T-helper 1 cell treated with Interleukin-12 subunit alpha and Interleukin-12 subunit beta and Interleukin-4 antibody, amounts not matched to agents 30 μg/mL and 1 μg/mL, for 36 hours (primary cell): Measurements from ENCODE around the gene GJA4.
"Not testable (repeated sequence)": the region's sequence is repeated elsewhere in the genome, so short reads cannot be mapped to it uniquely, and the experiment has no call there.

Experiments
- H3K27ac Mint-ChIP-seq: one replicate; pipeline ENCODE4 v1.8.0; 2021; ENCODE audit warnings: mild to moderate bottlenecking, mixed read lengths
- H3K27me3 Mint-ChIP-seq: one replicate; pipeline ENCODE4 v1.8.0; 2021; ENCODE audit warnings: low read depth, mixed read lengths
- H3K36me3 Mint-ChIP-seq: one replicate; pipeline ENCODE4 v1.8.0; 2021; ENCODE audit warnings: low read depth, mixed read lengths
- H3K4me1 Mint-ChIP-seq: one replicate; pipeline ENCODE4 v1.8.0; 2021; ENCODE audit warnings: low read depth, mixed read lengths
- H3K4me3 Mint-ChIP-seq: one replicate; pipeline ENCODE4 v1.8.0; 2021; ENCODE audit warnings: mild to moderate bottlenecking, moderate library complexity, mixed read lengths
- H3K9me3 Mint-ChIP-seq: one replicate; pipeline ENCODE4 v1.8.0; 2021; ENCODE audit warnings: mixed read lengths

The GJA4 gene

DNA sequence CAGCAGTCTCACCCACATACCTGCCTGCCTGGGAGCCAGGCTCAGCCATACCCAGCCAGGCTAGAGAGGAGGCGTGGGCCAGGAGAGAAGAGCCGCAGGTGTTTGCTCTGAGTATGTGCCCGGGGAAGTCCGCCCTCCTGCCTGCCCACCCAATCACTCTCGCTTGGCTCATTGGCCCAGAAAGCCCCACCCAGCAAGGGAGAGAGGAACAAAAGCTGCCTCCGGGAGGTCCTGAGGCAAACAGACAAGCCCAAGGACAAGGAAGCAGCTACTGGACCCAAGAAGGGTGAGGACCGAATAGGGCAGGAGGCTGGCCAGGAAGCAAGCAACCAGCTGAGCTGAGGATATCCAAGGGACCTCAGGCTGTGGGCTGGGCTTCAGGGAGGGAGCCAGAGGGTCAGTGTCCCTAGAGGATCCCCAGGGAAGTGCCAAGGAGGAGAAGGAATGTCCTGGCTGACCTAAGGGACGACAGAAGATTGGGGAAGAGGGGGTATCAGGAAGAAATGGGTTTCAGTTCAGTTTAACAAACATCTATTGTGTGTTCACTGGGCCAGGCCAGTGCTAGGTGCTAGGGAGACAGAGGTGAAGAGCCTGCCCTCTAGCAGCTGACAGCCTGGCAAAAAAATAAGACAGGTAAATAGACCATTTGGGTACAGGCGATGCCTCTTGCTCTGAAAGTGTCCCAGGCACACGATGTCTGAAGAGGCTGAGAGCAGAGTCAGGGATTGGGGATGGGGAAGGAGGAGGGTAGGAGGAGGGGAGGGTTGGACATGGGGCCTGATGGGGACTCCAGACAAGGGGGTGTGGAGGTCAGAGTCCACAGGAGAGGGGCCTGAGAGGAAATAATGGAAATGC is 33.1 kb upstream of the GJA4 start, which contains the start of gene GJB4:
GJB4 (plus strand) TSS at position 238 of the 855 bp plus-strand sequence. CDS start 1,515 bp downstream, outside the sequence.
- Mint-ChIP-seq H3K4me3 (no peak within 1 kb of the TSS), H3K27ac (no peak within 1 kb of the TSS)

DNA sequence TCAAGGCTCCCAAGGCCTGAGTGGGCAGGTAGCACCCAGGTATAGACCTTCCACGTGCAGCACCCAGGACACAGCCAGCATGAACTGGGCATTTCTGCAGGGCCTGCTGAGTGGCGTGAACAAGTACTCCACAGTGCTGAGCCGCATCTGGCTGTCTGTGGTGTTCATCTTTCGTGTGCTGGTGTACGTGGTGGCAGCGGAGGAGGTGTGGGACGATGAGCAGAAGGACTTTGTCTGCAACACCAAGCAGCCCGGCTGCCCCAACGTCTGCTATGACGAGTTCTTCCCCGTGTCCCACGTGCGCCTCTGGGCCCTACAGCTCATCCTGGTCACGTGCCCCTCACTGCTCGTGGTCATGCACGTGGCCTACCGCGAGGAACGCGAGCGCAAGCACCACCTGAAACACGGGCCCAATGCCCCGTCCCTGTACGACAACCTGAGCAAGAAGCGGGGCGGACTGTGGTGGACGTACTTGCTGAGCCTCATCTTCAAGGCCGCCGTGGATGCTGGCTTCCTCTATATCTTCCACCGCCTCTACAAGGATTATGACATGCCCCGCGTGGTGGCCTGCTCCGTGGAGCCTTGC is 31.5 kb upstream of the GJA4 start:
- Mint-ChIP-seq H3K4me3 (no peak overlapping the region), H3K27ac (no peak overlapping the region), H3K36me3 (no peaks in the 10 kb centered on the region), H3K27me3 (no peaks in the 10 kb centered on the region), H3K9me3 (no peaks in the 10 kb centered on the region), H3K4me1 (no peaks in the 10 kb centered on the region)

More for the DNA sequence above, 33.1 kb upstream of the GJA4 start, which contains the start of gene GJB4:
- Mint-ChIP-seq H3K36me3 (no peaks in the 10 kb centered on the region), H3K27me3 (no peaks in the 10 kb centered on the region), H3K4me1 (no peaks in the 10 kb centered on the region), H3K9me3 (no peaks in the 10 kb centered on the region)

DNA sequence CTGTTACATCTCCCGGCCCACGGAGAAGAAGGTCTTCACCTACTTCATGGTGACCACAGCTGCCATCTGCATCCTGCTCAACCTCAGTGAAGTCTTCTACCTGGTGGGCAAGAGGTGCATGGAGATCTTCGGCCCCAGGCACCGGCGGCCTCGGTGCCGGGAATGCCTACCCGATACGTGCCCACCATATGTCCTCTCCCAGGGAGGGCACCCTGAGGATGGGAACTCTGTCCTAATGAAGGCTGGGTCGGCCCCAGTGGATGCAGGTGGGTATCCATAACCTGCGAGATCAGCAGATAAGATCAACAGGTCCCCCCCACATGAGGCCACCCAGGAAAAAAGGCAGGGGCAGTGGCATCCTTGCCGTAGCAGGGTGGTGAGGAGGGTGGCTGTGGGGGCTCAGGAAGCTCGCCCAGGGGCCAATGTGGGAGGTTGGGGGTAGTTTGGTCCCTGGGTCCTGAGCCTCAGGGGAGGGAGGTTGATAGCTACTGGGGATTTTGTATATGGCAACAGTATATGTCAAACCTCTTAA is 31.0 kb upstream of the GJA4 start:
- Mint-ChIP-seq H3K9me3 (no peaks in the 10 kb centered on the region), H3K27ac (no peak overlapping the region), H3K4me3 (no peak overlapping the region), H3K27me3 (no peaks in the 10 kb centered on the region), H3K4me1 (no peaks in the 10 kb centered on the region), H3K36me3 (no peaks in the 10 kb centered on the region)

DNA sequence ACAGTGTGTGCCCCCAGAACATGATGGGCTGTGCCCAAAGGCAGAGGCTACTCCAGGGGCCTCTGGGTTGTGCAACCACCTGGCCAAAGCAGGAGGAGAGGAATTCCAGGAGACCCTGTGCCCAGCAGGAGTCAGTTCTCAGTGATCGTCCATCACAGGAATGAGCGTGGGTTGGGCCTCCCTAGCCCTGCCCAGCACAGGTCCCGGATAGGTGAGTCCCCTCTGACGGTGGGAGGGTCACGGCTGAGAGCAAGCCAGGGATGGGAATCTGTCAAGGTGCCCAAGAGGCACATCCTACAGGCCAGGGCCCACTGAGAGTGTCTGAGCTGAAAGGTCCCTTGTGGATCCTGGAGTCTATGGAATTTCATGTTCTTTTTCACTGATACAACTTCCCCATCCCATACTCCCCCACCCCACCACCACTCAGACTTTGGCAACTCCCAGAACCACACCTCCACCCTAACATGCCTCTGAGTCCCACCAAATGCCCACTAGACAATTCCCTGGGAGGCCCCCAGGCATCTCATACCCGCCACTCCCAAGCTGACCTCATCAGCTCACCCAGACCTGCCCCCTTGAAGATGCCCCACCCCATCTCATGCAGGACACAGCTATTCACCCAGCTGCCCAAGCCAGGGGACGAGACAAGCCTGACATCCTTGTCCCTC is 30.2 kb upstream of the GJA4 start:
- Mint-ChIP-seq H3K27me3 (no peaks in the 10 kb centered on the region), H3K4me1 (no peaks in the 10 kb centered on the region)

DNA sequence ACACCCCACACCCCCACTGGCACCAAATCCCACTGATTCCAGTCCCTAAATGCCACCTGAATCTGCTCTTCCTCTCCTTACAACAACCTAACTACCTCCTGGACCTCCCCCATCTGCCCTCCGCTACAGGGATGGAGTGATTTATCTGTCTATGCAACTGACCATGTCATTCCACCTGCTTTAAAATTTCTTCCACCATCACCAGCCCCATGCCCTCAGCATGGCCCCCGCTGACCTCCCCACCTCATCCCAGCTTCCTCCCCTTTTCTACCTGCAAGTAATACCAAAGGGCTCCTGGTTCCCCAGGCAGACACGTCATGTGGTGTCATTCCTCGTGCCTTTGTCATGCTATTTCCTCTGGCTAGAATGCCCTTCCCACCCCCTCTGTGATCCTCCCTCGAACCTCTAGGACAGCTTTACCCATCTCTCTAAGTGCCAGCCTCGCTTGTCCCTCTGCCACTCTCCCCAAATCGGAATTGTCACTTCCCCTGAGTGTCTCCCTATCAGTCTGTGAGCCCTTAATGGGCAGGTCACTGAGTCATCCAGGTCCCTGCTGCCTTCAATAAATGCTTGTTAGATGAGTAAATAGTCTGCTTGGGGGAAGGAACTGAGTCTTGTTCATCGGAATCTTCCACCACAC is 29.5 kb upstream of the GJA4 start:
- Mint-ChIP-seq H3K27me3 (no peaks in the 10 kb centered on the region), H3K9me3 (no peaks in the 10 kb centered on the region), H3K36me3 (no peaks in the 10 kb centered on the region), H3K4me1 (no peaks in the 10 kb centered on the region), H3K4me3 (no peak overlapping the region), H3K27ac (no peak overlapping the region)

More for the DNA sequence above, 30.2 kb upstream of the GJA4 start:
- H3K4me3 Mint-ChIP-seq = no peak overlapping the region
- H3K9me3 Mint-ChIP-seq = no peaks in the 10 kb centered on the region
- no peaks in the 10 kb centered on the region for H3K36me3 Mint-ChIP-seq
- no peak overlapping the region for H3K27ac Mint-ChIP-seq

DNA sequence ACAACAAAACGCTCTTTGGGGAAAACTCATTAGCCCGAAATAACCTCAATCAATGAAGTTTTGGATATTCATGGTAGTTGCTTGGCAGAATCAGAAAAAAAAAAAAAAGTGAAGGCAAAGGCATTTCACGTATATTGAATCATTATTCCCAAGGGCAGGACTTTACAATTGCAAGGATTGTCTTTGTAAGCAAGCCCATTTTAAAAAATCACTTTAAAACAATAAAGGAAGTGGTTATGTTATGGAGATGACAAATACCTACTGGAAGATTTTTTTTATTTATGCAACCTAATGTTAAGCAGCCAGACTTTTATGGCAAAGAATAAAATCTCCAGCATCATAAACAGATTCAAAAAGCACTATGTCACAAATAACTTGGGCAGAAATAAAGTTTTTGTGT is 23.9 kb upstream of the GJA4 start:
- H3K9me3 Mint-ChIP-seq = no peaks in the 10 kb centered on the region
- no peak overlapping the region for H3K27ac Mint-ChIP-seq
- H3K36me3 Mint-ChIP-seq = no peaks in the 10 kb centered on the region
- no peak overlapping the region for H3K4me3 Mint-ChIP-seq
- no peaks in the 10 kb centered on the region for H3K4me1 Mint-ChIP-seq
- H3K27me3 Mint-ChIP-seq = no peaks in the 10 kb centered on the region

DNA sequence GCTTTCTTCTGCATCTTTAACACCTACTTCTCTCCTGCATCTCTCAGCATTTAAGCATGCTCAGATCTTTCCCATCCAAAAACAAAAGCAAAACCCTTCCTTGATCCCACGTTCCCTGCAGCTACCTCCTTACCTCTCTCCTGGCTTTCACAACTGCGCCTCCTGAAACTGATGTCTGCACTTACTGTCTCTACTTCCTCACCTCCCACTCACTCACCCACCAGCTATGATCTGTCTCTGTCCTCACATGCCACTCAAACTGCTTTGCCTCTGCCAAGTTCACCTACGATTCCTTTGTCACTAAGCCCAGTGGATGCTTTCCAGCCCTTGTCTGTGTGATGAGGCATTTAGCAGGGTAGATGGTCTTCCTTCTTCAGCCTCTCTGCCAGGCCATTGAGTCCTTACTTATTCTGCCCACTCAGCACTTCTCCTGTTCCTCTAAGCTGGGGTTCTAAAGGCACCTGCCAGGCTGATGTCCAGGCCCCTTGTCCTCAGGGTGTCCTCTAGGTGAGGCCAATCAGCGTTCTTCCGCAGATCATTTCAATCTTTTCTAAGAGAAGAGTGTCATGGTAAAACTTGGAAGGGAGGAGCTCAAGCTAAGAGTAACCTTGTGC is 21.8 kb upstream of the GJA4 start:
- Mint-ChIP-seq H3K27me3 (no peaks in the 10 kb centered on the region), H3K4me1 (no peaks in the 10 kb centered on the region), H3K9me3 (no peaks in the 10 kb centered on the region), H3K36me3 (no peaks in the 10 kb centered on the region), H3K27ac (no peak overlapping the region), H3K4me3 (no peak overlapping the region)

DNA sequence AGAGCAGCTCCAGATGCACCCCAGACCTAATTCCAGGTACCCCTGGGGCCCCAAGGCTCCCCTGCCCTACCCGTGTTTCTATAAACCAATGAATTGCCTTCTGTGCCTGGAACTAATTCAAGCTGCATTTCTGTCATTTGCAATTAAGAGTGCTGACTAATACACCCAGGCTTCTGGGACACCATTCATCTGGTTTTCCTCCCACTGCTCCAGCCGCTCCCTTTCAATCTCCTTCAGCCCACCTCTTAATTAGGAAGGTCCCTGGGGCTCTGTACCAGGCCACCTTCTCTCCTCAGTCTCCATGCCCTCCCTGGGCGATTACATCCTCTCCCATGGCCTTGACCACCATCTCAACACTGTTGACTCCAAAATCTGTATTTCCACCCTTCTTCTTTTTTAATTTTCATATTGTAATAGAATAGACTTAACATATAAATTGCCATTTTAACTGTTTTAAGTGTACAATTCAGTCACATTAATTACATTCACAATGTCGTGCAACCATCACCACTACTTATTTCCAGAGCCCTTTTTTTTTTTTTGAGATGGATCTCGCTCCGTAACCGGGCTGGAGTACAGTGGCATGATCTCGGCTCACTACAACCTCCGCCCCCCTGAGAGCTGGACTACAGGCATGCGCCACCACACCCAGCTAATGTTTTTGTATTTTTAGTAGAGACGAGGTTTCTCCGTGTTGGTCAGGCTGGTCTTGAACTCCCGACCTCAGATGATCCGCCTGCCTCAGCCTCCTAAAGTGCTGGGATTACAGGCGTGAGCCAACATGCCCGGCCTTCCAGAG is 21.0 kb upstream of the GJA4 start:
- no peaks in the 10 kb centered on the region for H3K27me3 Mint-ChIP-seq
- H3K27ac Mint-ChIP-seq = no peak overlapping the region

DNA sequence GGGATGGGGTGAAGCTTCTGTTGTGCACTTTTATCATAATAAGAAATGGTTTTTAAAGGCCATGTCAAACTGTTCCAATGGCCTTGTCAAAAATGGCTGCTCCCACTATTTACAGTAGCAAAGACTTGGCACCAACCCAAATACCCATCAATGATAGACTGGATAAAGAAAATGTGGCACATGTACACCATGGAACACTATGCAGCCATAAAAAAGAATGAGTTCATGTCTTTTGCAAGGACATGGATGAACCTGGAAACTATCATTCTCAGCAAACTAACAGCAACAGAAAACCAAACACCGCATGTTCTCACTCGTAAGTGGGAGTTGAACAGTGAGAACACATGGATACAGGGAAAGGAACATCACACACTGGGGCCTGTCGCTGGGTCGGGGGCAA is 19.7 kb upstream of the GJA4 start:
- not testable (repeated sequence) for H3K4me1 Mint-ChIP-seq, H3K4me3 Mint-ChIP-seq, H3K27me3 Mint-ChIP-seq, H3K36me3 Mint-ChIP-seq, H3K27ac Mint-ChIP-seq, H3K9me3 Mint-ChIP-seq

More for the DNA sequence above, 21.0 kb upstream of the GJA4 start:
- no peaks in the 10 kb centered on the region for H3K9me3 Mint-ChIP-seq
- H3K36me3 Mint-ChIP-seq = no peaks in the 10 kb centered on the region
- H3K4me1 Mint-ChIP-seq = no peaks in the 10 kb centered on the region
- no peak overlapping the region for H3K4me3 Mint-ChIP-seq

DNA sequence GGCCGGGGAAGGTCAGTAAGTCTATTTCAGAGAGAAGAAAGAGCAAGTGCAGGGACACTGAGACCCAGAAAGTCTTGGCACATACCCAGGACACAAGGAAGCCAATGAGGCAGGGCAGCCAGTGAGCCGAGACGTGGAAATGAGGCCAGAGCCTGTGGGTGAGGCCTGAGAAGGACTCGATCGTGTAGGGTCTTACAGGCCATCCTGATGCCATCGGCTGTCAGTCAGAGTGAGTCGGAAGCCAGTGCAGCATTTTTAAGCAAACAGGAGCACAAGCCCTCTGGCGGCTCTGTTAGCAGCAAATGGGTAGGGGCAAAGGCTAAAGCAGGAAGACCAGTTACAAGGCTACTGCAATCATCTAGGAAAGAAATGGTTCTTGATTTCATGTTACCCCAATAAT is 17.8 kb upstream of the GJA4 start:
- no peaks in the 10 kb centered on the region for H3K4me1 Mint-ChIP-seq
- no peaks in the 10 kb centered on the region for H3K9me3 Mint-ChIP-seq
- H3K27me3 Mint-ChIP-seq = peaks cover 22% of the 10 kb centered on the region
- H3K36me3 Mint-ChIP-seq = no peaks in the 10 kb centered on the region
- H3K4me3 Mint-ChIP-seq = no peak overlapping the region
- no peak overlapping the region for H3K27ac Mint-ChIP-seq

DNA sequence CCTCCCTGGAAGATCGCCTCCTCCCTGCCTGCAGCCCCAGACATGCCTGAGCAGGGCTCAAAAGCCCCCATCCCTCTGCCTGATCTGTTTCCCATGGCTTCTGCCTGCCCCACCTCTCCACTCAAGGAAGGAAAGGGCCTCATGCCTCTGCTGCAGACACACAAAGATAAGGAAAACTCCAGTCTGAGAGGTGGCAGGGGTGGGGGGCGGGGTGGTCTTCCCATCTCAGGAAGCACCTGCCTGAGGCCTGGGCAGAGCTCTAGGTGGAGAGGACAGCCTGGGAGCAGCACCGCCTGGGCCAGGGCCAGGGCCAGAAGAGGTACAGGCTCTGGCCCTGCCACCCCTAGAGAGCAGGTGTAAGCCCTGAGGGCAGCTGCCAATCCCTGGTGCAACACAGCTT is 15.9 kb upstream of the GJA4 start:
- Mint-ChIP-seq H3K4me3 (no peak overlapping the region), H3K36me3 (no peaks in the 10 kb centered on the region), H3K9me3 (no peaks in the 10 kb centered on the region), H3K27ac (no peak overlapping the region), H3K4me1 (no peaks in the 10 kb centered on the region), H3K27me3 (peaks cover 33% of the 10 kb centered on the region)

DNA sequence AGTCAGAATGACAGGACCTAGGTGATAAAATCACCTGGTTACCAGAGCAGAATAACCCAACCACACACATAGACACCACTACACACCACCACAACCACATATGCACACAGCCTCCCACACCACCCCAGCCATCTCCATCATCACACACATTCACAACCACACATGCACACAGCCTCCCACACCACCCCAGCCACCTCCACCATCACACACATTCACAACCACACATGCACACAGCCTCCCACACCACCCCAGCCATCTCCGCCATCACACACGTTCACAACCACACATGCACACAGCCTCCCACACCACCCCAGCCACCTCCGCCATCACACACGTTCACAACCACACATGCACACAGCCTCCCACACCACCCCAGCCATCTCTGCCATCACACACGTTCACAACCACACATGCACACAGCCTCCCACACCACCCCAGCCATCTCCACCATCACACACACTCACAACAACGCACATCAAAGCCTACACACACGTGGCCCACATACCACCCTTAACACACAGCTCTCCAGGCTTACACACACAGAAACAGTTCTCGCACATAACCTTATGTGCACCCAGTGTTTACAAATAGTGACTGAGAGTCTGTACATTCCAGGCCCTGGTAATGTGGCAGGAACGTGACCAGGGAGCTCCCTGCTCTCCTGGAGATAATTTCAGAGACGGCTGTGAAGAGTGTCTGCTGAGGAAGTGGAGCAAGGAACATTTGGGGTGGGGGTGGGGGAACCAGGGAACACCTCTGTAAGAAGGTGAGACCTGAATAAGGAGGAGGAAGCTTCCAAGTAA is 15.1 kb upstream of the GJA4 start:
- Mint-ChIP-seq H3K4me3 (no peak overlapping the region), H3K27ac (no peak overlapping the region), H3K9me3 (no peaks in the 10 kb centered on the region), H3K36me3 (no peaks in the 10 kb centered on the region), H3K27me3 (peaks cover 40% of the 10 kb centered on the region), H3K4me1 (no peaks in the 10 kb centered on the region)

DNA sequence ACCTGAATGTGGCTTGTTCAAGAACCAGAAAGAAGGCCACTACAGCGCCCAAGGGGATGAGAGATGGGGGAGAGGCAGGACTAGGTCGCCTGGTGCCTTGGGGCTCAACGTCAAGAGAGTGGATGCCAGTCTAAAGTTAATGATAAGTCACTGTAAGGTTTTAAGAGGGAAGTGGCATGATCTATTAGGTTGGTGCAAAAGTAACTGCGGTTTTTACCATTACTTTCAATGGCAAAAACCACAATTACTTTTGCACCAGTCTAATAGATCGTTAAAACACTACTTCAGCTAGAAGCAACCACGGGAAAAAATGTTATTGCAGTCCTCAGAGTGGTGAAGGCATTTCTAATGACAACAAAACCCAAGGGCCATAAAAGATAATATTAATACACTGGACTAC is 14.4 kb upstream of the GJA4 start:
- Mint-ChIP-seq H3K27me3 (peaks cover 46% of the 10 kb centered on the region), H3K36me3 (no peaks in the 10 kb centered on the region), H3K4me3 (no peak overlapping the region), H3K27ac (no peak overlapping the region), H3K9me3 (no peaks in the 10 kb centered on the region), H3K4me1 (no peaks in the 10 kb centered on the region)
